GM21717 (cell line): Measurements from ENCODE around the gene COX15.
"Not testable (repeated sequence)": the region's sequence is repeated elsewhere in the genome, so short reads cannot be mapped to it uniquely, and the experiment has no call there.

Experiments used
- ATAC-seq: cut with Tn5 transposase; IDR thresholded peaks from one replicate; pipeline ENCODE4 v1.9.1; 2021; ENCODE audit warnings: mild to moderate bottlenecking, moderate library complexity; ENCODE audit not compliant: unreplicated experiment

The COX15 gene

GRCh38 chr10:99742254-99742653 is 10.3 kb upstream of the COX15 start:
- no peak for ATAC-seq

- no peak for ATAC-seq
Measured at GRCh38 chr10:99740933-99741559, 9.1 kb upstream of the COX15 start.

GRCh38 chr10:99740260-99740659 is 8.3 kb upstream of the COX15 start:
- no peak for ATAC-seq

- not testable (repeated sequence) for ATAC-seq
Measured at GRCh38 chr10:99734111-99734510, 2.2 kb upstream of the COX15 start.

GRCh38 chr10:99733366-99733765 is 1.4 kb upstream of the COX15 start:
- ATAC-seq = no peak

GRCh38 chr10:99731306-99732032 is 458 bp downstream of the COX15 start:
- ATAC-seq = peak; percentile 30

GRCh38 chr10:99730026-99730425 is 1.9 kb downstream of the COX15 start:
- ATAC-seq = no peak

- no peak for ATAC-seq
Measured at GRCh38 chr10:99720387-99720786, 11.5 kb downstream of the COX15 start.

- no peak for ATAC-seq
Measured at GRCh38 chr10:99714446-99714845, 17.5 kb downstream of the COX15 start.

- no peak for ATAC-seq
Measured at GRCh38 chr10:99711129-99711719, 20.7 kb downstream of the COX15 start.

- ATAC-seq = peak; percentile 63
Measured at GRCh38 chr10:99709480-99710229, 22.3 kb downstream of the COX15 start.

- no peak for ATAC-seq
Measured at GRCh38 chr10:99708428-99709012, 23.4 kb downstream of the COX15 start.

- no peak for ATAC-seq
Measured at GRCh38 chr10:99700649-99701048, 31.3 kb downstream of the COX15 start.

- no peak for ATAC-seq
Measured at GRCh38 chr10:99698504-99699080, 33.3 kb downstream of the COX15 start.

- ATAC-seq = no peak
Measured at GRCh38 chr10:99695761-99696160, 36.2 kb downstream of the COX15 start.

- ATAC-seq = no peak
Measured at GRCh38 chr10:99693933-99694583, 37.9 kb downstream of the COX15 start.

- ATAC-seq = no peak
Measured at GRCh38 chr10:99689461-99689860, 42.5 kb downstream of the COX15 start.

- peak; percentile 93 for ATAC-seq
Measured at GRCh38 chr10:99685597-99685967, 46.3 kb downstream of the COX15 start.

GRCh38 chr10:99682752-99683151 is 49.2 kb downstream of the COX15 start:
- no peak for ATAC-seq
